Esophagus muscularis mucosa (tissue), 3 donors: ENCODE results near the gene CHCHD6.

Experiments
- CTCF ChIP-seq, 3 experiments: fragments of 200-600 bp in 2 of 3; fragments of 450-650 bp in 1 of 3; sonication (generic) in 2 of 3; IDR thresholded peaks; one replicate each; pipeline ENCODE4 v1.5.1; 2017 to 2019; ENCODE audit warnings: antibody characterized with exemption in 3 of 3, mild to moderate bottlenecking in 2 of 3, moderate library complexity in 1 of 3
- EP300 ChIP-seq: sonication (generic); formaldehyde crosslinking; IDR thresholded peaks from one replicate; pipeline ENCODE4 v1.6.1; 2017; ENCODE audit warnings: antibody characterized with exemption

- TF ChIP-seq EP300 (no peak), CTCF (IDR thresholded peaks at IDR 0.05) (no peak)
Measured at GRCh38 chr3:126872701-126873342, 168.8 kb downstream of the CHCHD6 start.
